ENCODE results near the gene MAP1LC3C.

GRCh38 chr1:241962153-241962552, 36.7 kb downstream of the MAP1LC3C start:
- no peak for TF ChIP-seq CTCF (IDR thresholded peaks at IDR 0.05)
- TF ChIP-seq POLR2A (IDR thresholded peaks at IDR 0.05) = no peak
